ENCODE measurements around the gene NHLRC2.

NHLRC2 gene

DNA sequence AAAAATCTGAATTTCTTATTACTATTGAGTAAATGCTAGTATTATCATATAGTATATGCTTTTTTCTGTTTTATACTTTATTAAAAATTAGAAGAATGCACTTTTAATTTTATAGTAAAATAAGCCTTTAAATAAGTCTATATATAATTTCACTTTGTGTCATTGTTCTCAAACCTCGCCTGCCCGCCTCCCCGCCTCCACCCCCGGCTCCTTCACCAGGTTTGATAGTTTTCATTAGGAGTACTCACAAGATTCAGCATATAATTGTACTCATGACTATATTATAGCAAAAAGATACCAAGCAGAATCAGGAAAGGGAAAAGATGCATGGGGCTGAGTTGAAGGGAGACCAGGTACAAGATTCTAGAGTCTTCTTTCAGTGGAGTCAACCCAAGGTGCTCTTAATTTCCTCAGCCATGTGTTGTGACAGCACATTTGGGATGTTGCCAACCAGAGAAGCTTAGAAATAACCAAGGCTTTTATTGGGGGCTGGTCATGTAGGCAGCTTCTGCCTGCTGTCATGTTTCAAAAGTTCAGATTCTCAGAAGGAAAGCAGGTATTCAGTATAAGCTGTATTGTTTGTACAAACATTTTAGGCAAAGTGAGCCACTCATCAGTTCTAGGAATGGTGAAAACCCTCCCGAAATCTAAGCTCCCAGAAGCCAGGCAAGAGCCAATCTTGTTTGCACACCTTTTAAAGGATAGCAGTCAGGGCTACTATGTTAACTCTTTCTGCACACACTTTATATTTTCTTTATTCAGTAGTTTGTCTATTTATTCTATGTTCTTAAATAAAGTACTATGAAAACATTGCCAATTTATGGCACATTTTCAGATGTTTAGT, 12.3 kb downstream of the NHLRC2 start:
- no peak for DNase-seq

GRCh38 chr10:113867904-113868303, 13.4 kb downstream of the NHLRC2 start:
- DNase-seq = no peak

- DNase-seq = no peak
Observed at GRCh38 chr10:113869789-113870188, 15.3 kb downstream of the NHLRC2 start.

GRCh38 chr10:113872139-113873030, 17.9 kb downstream of the NHLRC2 start:
- DNase-seq = no peak

DNA sequence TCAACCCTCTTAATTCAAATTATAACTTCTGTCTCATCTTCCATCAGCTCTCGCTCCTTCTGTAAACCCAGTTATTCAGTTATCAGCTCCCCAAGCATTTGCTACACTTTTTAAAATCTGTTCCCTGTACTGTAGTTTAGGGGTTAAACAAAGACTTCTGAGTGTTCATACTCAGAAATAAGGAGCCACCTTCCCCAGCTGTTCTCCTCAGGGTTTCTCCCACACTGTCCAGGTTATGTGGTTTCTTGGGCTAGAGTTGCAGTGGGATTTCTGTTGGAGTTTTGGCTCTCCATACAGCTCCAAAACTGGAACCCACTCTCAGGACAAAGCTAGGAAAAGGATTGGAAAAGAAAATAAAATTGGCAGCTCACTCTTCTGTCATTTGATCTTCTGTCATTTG, 20.8 kb downstream of the NHLRC2 start:
- DNase-seq = no peak

- DNase-seq = no peak
Observed at GRCh38 chr10:113876461-113876860, 22.0 kb downstream of the NHLRC2 start.

DNA sequence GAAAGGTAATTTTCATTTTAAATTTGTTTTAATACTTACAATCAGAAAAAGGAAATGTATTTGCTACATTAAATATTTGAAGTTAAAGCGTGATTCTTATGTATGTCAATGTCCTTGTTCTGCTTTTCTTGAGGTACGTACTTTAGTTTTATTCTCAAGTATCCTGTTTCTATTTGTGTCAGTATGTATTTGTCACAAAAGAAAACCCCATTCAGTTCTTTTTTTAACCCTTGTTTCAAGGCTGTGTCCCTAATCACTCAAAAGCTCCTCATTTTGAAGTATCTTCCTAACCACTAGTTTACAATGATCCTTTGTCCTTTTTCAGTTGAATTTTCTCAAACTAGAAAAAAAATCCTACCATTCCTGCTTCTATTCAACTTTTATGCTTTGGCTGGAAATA, 25.2 kb downstream of the NHLRC2 start:
- DNase-seq = no peak

DNA sequence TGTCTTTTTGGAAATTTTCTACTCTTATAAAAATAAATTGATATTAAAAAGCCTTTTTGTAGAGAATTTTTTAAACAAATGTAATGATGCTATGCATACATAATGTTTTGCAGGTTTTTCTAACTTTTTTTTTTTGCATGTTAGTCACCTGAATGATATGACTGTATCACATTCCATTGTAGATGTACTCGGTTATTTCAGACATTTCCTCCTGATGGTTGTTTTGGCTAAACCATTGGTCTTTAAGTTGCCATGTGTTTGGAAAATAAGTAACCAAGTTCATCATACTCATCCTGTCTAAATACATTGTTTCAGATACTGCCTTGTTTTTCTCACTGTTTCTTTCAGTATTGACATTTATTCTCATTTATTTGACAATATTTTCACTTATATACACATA, 25.8 kb downstream of the NHLRC2 start:
- no peak for DNase-seq

- no peak for DNase-seq
Observed at GRCh38 chr10:113882240-113882639, 27.8 kb downstream of the NHLRC2 start.

DNA sequence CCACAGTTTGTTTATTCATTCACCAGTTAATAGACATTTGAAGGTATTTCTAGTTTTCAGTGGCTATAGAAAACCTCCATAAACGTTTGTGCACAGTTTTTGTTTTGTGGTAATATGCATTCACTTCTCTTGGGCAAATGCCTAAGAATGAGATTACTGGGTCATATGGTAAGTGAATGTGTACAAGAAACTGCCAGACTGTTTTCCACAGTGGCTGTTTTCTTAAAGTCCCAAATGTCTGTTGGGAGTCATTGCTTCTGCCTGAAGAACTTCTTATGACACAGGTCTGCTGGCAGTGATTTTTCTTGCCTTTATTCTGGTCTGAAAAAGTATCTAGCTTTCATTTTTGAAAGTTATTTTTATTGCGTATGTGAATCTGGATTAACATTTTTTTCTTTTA, 35.5 kb downstream of the NHLRC2 start:
- DNase-seq = no peak

GRCh38 chr10:113890769-113891168, 36.3 kb downstream of the NHLRC2 start:
- no peak for DNase-seq

DNA sequence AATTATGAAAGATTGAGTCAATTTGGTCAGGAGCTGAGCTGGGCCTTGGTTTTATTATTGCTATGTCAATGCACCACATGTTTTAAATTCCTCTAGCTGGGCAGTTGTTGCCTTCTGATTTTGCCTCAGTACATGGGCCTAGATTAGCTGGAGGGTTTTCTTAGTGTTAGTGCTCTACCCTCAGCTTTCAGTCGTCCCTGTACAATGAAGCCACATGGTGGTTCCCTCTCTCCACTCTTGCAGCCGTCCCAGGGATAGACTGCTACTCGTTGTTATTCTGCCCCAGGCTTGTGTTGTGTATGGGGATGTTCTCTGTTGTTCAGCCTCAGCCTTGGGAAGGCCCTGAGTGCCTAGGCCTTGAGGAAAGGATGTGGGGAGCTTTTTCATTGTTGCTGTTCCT, 37.0 kb downstream of the NHLRC2 start:
- DNase-seq = no peak

- no peak for DNase-seq
Observed at GRCh38 chr10:113893570-113893969, 39.1 kb downstream of the NHLRC2 start.

- no peak for DNase-seq
Observed at GRCh38 chr10:113894581-113894980, 40.1 kb downstream of the NHLRC2 start.

GRCh38 chr10:113895018-113895417, 40.6 kb downstream of the NHLRC2 start:
- DNase-seq = no peak

- DNase-seq = no peak
Observed at GRCh38 chr10:113897693-113898618, 43.5 kb downstream of the NHLRC2 start.

- DNase-seq = no peak
Observed at GRCh38 chr10:113899952-113900598, 45.6 kb downstream of the NHLRC2 start.

- DNase-seq = no peak
Observed at GRCh38 chr10:113905756-113906155, 51.3 kb downstream of the NHLRC2 start.

GRCh38 chr10:113907166-113907565, 52.7 kb downstream of the NHLRC2 start:
- DNase-seq = no peak

GRCh38 chr10:113908236-113908635, 53.8 kb downstream of the NHLRC2 start:
- no peak for DNase-seq

DNA sequence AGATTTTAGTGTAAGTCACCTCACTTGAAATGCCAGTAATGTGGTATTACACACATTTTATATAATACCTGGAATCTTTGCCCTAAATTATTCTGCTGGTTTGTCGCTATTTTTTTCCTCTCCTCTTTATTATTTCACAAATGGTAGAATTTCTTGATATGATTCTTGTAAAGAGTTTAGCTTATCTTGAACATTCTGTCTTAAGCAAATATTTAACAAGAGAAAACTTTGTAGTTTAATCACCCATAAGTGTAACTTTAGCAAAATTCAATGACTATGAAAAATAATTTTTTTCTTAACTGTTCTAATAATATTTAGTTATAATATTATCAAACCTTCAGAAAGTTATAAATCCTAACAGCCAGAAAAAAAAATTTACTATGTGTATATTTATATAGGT, 56.7 kb downstream of the NHLRC2 start:
- DNase-seq = no peak

- DNase-seq = no peak
Observed at GRCh38 chr10:113911839-113912238, 57.4 kb downstream of the NHLRC2 start.

All from stimulated activated CD4-positive, alpha-beta T cell treated with anti-CD3 and anti-CD28 coated beads, Interleukin-4, amount 100 ng/mL, for 4 hours (primary cell).